Upper lobe of left lung (tissue), 4 donors: ENCODE data around the gene CMTM4.

Source experiments
- POLR2A ChIP-seq, 4 donors: fragments of 450-650 bp; IDR thresholded peaks; one replicate each; pipeline ENCODE4 v1.5.1; 2016 to 2017; ENCODE audit warnings: antibody characterized with exemption in 4 of 4, mild to moderate bottlenecking in 2 of 4
- TF ChIP-seq, protein P1 (sequence below), 6 experiments: fragments of 450-650 bp in 4 of 6; fragments of 200-600 bp in 2 of 6; sonication (generic) in 2 of 6; IDR thresholded peaks; one replicate each; pipeline ENCODE4 v1.5.1; 2016 to 2019; ENCODE audit warnings: antibody characterized with exemption in 6 of 6

- TF ChIP-seq, protein P1, sequence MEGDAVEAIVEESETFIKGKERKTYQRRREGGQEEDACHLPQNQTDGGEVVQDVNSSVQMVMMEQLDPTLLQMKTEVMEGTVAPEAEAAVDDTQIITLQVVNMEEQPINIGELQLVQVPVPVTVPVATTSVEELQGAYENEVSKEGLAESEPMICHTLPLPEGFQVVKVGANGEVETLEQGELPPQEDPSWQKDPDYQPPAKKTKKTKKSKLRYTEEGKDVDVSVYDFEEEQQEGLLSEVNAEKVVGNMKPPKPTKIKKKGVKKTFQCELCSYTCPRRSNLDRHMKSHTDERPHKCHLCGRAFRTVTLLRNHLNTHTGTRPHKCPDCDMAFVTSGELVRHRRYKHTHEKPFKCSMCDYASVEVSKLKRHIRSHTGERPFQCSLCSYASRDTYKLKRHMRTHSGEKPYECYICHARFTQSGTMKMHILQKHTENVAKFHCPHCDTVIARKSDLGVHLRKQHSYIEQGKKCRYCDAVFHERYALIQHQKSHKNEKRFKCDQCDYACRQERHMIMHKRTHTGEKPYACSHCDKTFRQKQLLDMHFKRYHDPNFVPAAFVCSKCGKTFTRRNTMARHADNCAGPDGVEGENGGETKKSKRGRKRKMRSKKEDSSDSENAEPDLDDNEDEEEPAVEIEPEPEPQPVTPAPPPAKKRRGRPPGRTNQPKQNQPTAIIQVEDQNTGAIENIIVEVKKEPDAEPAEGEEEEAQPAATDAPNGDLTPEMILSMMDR (IDR thresholded peaks at IDR 0.05) = peak; percentile 78 to 90 (median 86)
- TF ChIP-seq POLR2A (IDR thresholded peaks at IDR 0.05) = no peak
Observed at GRCh38 chr16:66608241-66609138, 88.1 kb downstream of the CMTM4 start.
